Measurements from ENCODE around the gene USP15.

Gene USP15

GRCh38 chr12:62372825-62373224 lies 112.6 kb downstream of the USP15 start:
- H3K27me3 ChIP-seq (ENCODE audit: control insufficient read depth, insufficient read depth, low read length): no peaks in the 10 kb centered on the region
- no peak overlapping the region for H3K27ac ChIP-seq (ENCODE audit: low read depth, low read length)
- no peaks in the 10 kb centered on the region for H3K9me3 ChIP-seq (ENCODE audit: control insufficient read depth, insufficient read depth, low read depth, low read length)
- no peaks in the 10 kb centered on the region for H3K4me1 ChIP-seq (ENCODE audit: control insufficient read depth, insufficient read depth, low read length)
- no peaks in the 10 kb centered on the region for H3K36me3 ChIP-seq (ENCODE audit: control insufficient read depth, insufficient read depth, low read length)
- H3K9ac ChIP-seq (ENCODE audit: low read length): no peak overlapping the region
- H3K4me3 ChIP-seq (ENCODE audit: low read depth, low read length): no peak overlapping the region

GRCh38 chr12:62375603-62376002 lies 115.4 kb downstream of the USP15 start:
- Histone ChIP-seq H3K36me3 (ENCODE audit: control insufficient read depth, insufficient read depth, low read length) (no peaks in the 10 kb centered on the region), H3K27ac (ENCODE audit: low read depth, low read length) (no peak overlapping the region), H3K4me1 (ENCODE audit: control insufficient read depth, insufficient read depth, low read length) (no peaks in the 10 kb centered on the region), H3K4me3 (ENCODE audit: low read depth, low read length) (no peak overlapping the region), H3K9me3 (ENCODE audit: control insufficient read depth, insufficient read depth, low read depth, low read length) (no peaks in the 10 kb centered on the region), H3K27me3 (ENCODE audit: control insufficient read depth, insufficient read depth, low read length) (no peaks in the 10 kb centered on the region), H3K9ac (ENCODE audit: low read length) (no peak overlapping the region)

- no peaks in the 10 kb centered on the region for H3K36me3 ChIP-seq (ENCODE audit: control insufficient read depth, insufficient read depth, low read length)
- no peak overlapping the region for H3K27ac ChIP-seq (ENCODE audit: low read depth, low read length)
- H3K4me3 ChIP-seq (ENCODE audit: low read depth, low read length): no peak overlapping the region
- H3K27me3 ChIP-seq (ENCODE audit: control insufficient read depth, insufficient read depth, low read length): no peaks in the 10 kb centered on the region
- no peak overlapping the region for H3K9ac ChIP-seq (ENCODE audit: low read length)
- no peaks in the 10 kb centered on the region for H3K9me3 ChIP-seq (ENCODE audit: control insufficient read depth, insufficient read depth, low read depth, low read length)
- no peaks in the 10 kb centered on the region for H3K4me1 ChIP-seq (ENCODE audit: control insufficient read depth, insufficient read depth, low read length)
These were observed 119.0 kb downstream of the USP15 start for GRCh38 chr12:62379026-62379722.

GRCh38 chr12:62379723-62380045 lies 119.5 kb downstream of the USP15 start:
- H3K36me3 ChIP-seq (ENCODE audit: control insufficient read depth, insufficient read depth, low read length): no peaks in the 10 kb centered on the region
- no peak overlapping the region for H3K4me3 ChIP-seq (ENCODE audit: low read depth, low read length)
- no peaks in the 10 kb centered on the region for H3K4me1 ChIP-seq (ENCODE audit: control insufficient read depth, insufficient read depth, low read length)
- H3K9me3 ChIP-seq (ENCODE audit: control insufficient read depth, insufficient read depth, low read depth, low read length): no peaks in the 10 kb centered on the region
- no peak overlapping the region for H3K27ac ChIP-seq (ENCODE audit: low read depth, low read length)
- H3K27me3 ChIP-seq (ENCODE audit: control insufficient read depth, insufficient read depth, low read length): no peaks in the 10 kb centered on the region
- no peak overlapping the region for H3K9ac ChIP-seq (ENCODE audit: low read length)

- Histone ChIP-seq H3K9ac (ENCODE audit: low read length) (no peak overlapping the region), H3K4me1 (ENCODE audit: control insufficient read depth, insufficient read depth, low read length) (no peaks in the 10 kb centered on the region), H3K27ac (ENCODE audit: low read depth, low read length) (no peak overlapping the region), H3K9me3 (ENCODE audit: control insufficient read depth, insufficient read depth, low read depth, low read length) (no peaks in the 10 kb centered on the region), H3K4me3 (ENCODE audit: low read depth, low read length) (no peak overlapping the region), H3K27me3 (ENCODE audit: control insufficient read depth, insufficient read depth, low read length) (no peaks in the 10 kb centered on the region), H3K36me3 (ENCODE audit: control insufficient read depth, insufficient read depth, low read length) (no peaks in the 10 kb centered on the region)
These were observed 122.3 kb downstream of the USP15 start for GRCh38 chr12:62382526-62382925.

- Histone ChIP-seq H3K4me1 (ENCODE audit: control insufficient read depth, insufficient read depth, low read length) (no peaks in the 10 kb centered on the region), H3K4me3 (ENCODE audit: low read depth, low read length) (no peak overlapping the region), H3K9me3 (ENCODE audit: control insufficient read depth, insufficient read depth, low read depth, low read length) (no peaks in the 10 kb centered on the region), H3K9ac (ENCODE audit: low read length) (no peak overlapping the region), H3K27ac (ENCODE audit: low read depth, low read length) (no peak overlapping the region), H3K36me3 (ENCODE audit: control insufficient read depth, insufficient read depth, low read length) (peaks cover 28% of the 10 kb centered on the region), H3K27me3 (ENCODE audit: control insufficient read depth, insufficient read depth, low read length) (no peaks in the 10 kb centered on the region)
These were observed 136.5 kb downstream of the USP15 start for GRCh38 chr12:62396750-62397149.

GRCh38 chr12:62400135-62400534 lies 139.9 kb downstream of the USP15 start:
- Histone ChIP-seq H3K9ac (ENCODE audit: low read length) (no peak overlapping the region), H3K36me3 (ENCODE audit: control insufficient read depth, insufficient read depth, low read length) (peaks cover 20% of the 10 kb centered on the region), H3K9me3 (ENCODE audit: control insufficient read depth, insufficient read depth, low read depth, low read length) (no peaks in the 10 kb centered on the region), H3K27ac (ENCODE audit: low read depth, low read length) (no peak overlapping the region), H3K27me3 (ENCODE audit: control insufficient read depth, insufficient read depth, low read length) (no peaks in the 10 kb centered on the region), H3K4me1 (ENCODE audit: control insufficient read depth, insufficient read depth, low read length) (no peaks in the 10 kb centered on the region), H3K4me3 (ENCODE audit: low read depth, low read length) (no peak overlapping the region)

GRCh38 chr12:62401631-62402030 lies 141.4 kb downstream of the USP15 start:
- Histone ChIP-seq H3K27ac (ENCODE audit: low read depth, low read length) (no peak overlapping the region), H3K9me3 (ENCODE audit: control insufficient read depth, insufficient read depth, low read depth, low read length) (no peaks in the 10 kb centered on the region), H3K4me3 (ENCODE audit: low read depth, low read length) (no peak overlapping the region), H3K9ac (ENCODE audit: low read length) (no peak overlapping the region), H3K27me3 (ENCODE audit: control insufficient read depth, insufficient read depth, low read length) (no peaks in the 10 kb centered on the region), H3K4me1 (ENCODE audit: control insufficient read depth, insufficient read depth, low read length) (no peaks in the 10 kb centered on the region), H3K36me3 (ENCODE audit: control insufficient read depth, insufficient read depth, low read length) (peaks cover 11% of the 10 kb centered on the region)

- Histone ChIP-seq H3K9ac (ENCODE audit: low read length) (no peak overlapping the region), H3K4me3 (ENCODE audit: low read depth, low read length) (no peak overlapping the region), H3K36me3 (ENCODE audit: control insufficient read depth, insufficient read depth, low read length) (peaks cover 8% of the 10 kb centered on the region), H3K27ac (ENCODE audit: low read depth, low read length) (no peak overlapping the region), H3K27me3 (ENCODE audit: control insufficient read depth, insufficient read depth, low read length) (no peaks in the 10 kb centered on the region), H3K4me1 (ENCODE audit: control insufficient read depth, insufficient read depth, low read length) (no peaks in the 10 kb centered on the region), H3K9me3 (ENCODE audit: control insufficient read depth, insufficient read depth, low read depth, low read length) (no peaks in the 10 kb centered on the region)
These were observed 142.8 kb downstream of the USP15 start for GRCh38 chr12:62403031-62403430.

- H3K4me3 ChIP-seq (ENCODE audit: low read depth, low read length): no peak overlapping the region
- no peaks in the 10 kb centered on the region for H3K27me3 ChIP-seq (ENCODE audit: control insufficient read depth, insufficient read depth, low read length)
- no peaks in the 10 kb centered on the region for H3K9me3 ChIP-seq (ENCODE audit: control insufficient read depth, insufficient read depth, low read depth, low read length)
- H3K27ac ChIP-seq (ENCODE audit: low read depth, low read length): no peak overlapping the region
- peaks cover 5% of the 10 kb centered on the region; the same call in 1 of the 2 replicates for H3K36me3 ChIP-seq (ENCODE audit: control insufficient read depth, insufficient read depth, low read length)
- no peaks in the 10 kb centered on the region for H3K4me1 ChIP-seq (ENCODE audit: control insufficient read depth, insufficient read depth, low read length)
- no peak overlapping the region for H3K9ac ChIP-seq (ENCODE audit: low read length)
These were observed 147.4 kb downstream of the USP15 start for GRCh38 chr12:62407587-62407986.

- H3K36me3 ChIP-seq (ENCODE audit: control insufficient read depth, insufficient read depth, low read length): peaks cover 4% of the 10 kb centered on the region; the same call in 1 of the 2 replicates
- H3K4me1 ChIP-seq (ENCODE audit: control insufficient read depth, insufficient read depth, low read length): no peaks in the 10 kb centered on the region
These were observed 148.9 kb downstream of the USP15 start for GRCh38 chr12:62409068-62409467.

GRCh38 chr12:62414180-62414579 lies 154.0 kb downstream of the USP15 start:
- Histone ChIP-seq H3K4me1 (ENCODE audit: control insufficient read depth, insufficient read depth, low read length) (no peaks in the 10 kb centered on the region), H3K9me3 (ENCODE audit: control insufficient read depth, insufficient read depth, low read depth, low read length) (no peaks in the 10 kb centered on the region), H3K4me3 (ENCODE audit: low read depth, low read length) (no peak overlapping the region), H3K27ac (ENCODE audit: low read depth, low read length) (no peak overlapping the region), H3K9ac (ENCODE audit: low read length) (no peak overlapping the region), H3K36me3 (ENCODE audit: control insufficient read depth, insufficient read depth, low read length) (no peaks in the 10 kb centered on the region), H3K27me3 (ENCODE audit: control insufficient read depth, insufficient read depth, low read length) (no peaks in the 10 kb centered on the region)

More at GRCh38 chr12:62409068-62409467, 148.9 kb downstream of the USP15 start:
- Histone ChIP-seq H3K9ac (ENCODE audit: low read length) (no peak overlapping the region), H3K4me3 (ENCODE audit: low read depth, low read length) (no peak overlapping the region), H3K9me3 (ENCODE audit: control insufficient read depth, insufficient read depth, low read depth, low read length) (no peaks in the 10 kb centered on the region), H3K27ac (ENCODE audit: low read depth, low read length) (no peak overlapping the region), H3K27me3 (ENCODE audit: control insufficient read depth, insufficient read depth, low read length) (no peaks in the 10 kb centered on the region)
